Activated CD8-positive, alpha-beta memory T cell treated with anti-CD3 and anti-CD28 coated beads, Interleukin-2, amount 50 U/mL, for 4 hours (primary cell): ENCODE results near the gene MYCT1.

Source experiments
- DNase-seq: peaks from one replicate; pipeline ENCODE4 v3.0.0-alpha.2; 2020

Gene MYCT1

DNA sequence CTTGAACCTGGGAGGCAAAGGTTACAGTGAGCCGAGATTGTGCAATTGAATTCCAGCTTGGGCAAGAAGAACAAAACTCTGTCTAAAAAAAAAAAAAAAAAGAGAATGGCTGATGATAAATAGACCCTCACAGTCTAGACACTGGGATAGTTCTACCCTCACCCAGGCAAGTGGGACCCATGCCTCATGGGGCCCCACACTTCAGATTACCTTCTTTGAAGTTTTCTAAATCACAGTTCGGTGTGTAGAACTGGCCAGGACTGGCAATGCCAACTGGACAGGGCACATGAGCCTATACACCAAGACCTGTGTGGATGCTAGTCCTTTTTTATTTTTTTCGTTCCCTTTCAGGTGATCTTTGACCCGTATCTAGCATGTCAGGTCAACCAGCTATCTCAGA, 28.6 kb downstream of the MYCT1 start:
- DNase-seq = no peak

DNA sequence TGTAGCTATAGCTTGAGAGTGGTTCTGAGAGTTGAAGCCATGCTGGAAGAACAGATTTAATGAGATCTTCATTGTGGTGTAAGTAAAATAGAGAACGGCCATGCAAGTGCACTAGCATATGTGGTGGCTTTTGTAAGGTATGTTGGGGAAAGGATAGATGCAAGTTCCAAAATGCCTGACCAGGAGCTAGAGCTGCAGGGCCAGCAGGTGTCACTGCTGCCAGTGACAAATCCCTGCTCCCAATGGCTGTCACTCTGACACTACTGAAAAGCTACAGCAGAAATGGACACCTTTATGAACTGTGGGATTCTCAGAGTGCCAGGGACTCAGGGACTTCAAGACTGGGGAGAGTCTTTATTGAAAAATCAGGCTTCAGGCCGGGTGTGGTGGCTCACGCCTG, 29.8 kb downstream of the MYCT1 start:
- no peak for DNase-seq

DNA sequence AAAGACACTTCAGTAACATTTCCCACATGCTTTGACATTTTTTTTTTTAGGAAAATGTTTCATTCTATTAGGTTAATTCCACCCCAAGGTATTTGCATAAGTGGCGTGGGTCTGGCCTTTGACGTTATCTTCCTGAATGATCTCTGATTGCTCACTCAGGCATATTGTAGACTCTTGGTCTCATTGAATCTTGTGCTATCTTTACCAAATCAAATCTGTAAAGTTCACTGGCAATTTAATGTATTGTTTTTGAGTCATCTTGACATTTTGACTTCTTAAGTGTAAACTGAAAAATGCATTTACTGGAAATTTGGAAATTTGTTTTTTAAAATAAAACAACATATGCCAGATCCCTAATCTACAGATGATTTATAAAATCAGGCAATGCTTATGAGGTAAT, 36.9 kb downstream of the MYCT1 start:
- no peak for DNase-seq

DNA sequence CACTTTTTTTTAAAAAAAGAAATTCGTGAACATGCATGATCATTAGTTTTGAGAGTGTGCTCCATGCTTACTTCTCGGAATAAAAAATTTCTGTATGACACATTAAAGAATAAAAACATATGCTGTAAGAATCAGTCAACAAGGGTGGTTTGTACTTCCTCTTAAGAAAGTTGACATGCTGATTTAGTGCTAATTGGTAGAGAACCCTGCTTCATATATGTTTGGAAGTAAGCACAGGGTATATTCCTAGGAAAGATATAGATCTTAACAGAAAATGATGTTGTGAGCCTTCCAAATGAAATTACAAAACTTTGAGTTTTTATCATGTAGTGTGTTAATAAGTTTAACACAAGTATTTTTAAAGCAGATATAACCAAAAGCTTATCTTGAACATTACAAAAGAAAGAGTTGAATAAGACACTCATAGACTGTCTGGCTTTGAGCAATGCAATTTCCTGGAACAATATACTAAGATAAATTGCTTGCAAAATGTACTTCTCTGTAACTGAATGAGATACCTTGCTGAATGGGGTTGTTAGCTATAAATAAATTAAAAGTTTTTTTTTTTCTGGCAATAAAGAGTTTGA, 39.1 kb downstream of the MYCT1 start:
- DNase-seq = no peak

DNA sequence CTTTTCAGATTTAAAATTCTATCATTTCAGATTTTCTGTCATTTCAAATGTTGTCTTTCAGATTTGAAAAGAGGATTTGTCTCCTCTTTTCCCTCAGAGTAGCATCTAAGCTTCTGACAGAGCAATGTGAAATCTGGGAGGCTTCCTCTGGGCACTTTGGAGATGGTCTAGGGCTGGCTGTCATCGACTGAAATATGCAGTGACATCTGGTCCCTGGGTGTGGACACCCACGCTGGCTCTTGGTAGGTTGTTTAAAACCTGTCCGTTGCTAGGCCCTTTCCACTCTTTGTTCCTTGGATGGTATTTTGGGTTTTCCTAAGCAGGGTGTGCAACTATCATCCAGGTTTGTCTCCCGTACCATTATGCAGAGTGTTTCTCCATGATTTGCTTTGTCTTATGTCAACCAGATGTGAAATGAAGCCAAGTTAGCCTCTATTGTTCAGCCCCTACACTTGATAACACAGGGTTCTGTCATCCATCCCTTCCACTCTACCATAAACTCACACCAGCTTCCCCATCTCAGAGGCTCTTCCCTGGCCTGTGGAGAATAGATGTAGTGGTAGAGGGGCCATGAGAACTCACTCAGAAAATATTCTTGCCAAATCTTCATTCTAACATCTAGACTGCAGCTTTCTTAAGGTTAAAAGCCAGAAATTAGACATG, 47.9 kb downstream of the MYCT1 start:
- no peak for DNase-seq

DNA sequence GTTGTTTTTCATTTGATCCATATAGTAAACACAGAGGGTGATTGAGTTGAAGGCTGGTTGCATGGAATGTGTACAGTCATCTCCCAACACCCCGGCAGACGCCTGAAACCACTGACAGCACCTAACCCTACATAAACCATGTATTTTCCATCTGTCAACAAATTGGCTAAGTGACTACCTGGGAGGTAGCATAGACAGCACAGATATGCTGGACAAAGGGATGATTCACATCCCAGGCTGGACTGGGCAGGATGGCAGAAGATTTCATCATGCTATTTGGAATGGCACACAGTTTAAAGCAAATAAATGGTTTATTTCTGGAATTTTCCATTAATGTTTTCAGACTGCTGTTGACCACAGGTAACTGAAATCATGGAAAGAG, 48.5 kb downstream of the MYCT1 start:
- DNase-seq = no peak

DNA sequence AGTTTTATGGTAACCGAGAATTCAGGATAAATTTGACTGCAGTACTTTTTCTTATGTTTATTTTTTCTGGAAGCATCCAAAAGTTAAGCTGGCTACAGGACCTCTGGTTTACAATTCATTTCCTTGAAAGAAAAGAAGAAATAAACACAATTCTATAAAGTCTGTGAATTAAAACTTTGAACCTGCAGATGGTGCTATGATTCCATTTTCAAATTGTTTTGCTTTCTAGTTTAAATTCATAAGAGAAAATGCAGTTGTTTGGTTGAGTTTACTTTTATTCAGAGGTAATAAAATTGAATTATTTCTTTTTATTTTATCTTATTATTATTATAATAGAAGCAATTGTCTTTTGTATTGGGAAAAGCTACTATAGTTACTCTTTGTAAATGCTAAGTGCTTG, 51.1 kb downstream of the MYCT1 start:
- DNase-seq = no peak

DNA sequence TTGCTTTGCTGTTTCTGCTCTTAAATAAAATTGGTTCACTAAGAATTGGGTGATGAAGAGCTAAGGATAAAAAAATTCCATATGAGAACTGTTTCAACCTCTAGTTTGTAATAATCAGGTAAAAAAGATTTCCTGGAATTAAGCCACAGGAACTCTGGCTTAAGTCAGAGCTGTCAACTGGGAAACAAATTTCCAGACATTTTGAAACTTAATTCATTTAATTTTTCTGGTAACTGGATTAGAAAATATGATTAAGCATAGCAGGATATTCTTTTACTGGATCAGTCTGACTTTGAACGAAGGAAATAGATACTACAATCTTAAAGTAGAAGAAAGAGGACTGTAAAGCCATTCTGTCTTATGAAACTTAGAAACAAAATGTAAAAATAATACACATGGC, 51.6 kb downstream of the MYCT1 start:
- DNase-seq = no peak

DNA sequence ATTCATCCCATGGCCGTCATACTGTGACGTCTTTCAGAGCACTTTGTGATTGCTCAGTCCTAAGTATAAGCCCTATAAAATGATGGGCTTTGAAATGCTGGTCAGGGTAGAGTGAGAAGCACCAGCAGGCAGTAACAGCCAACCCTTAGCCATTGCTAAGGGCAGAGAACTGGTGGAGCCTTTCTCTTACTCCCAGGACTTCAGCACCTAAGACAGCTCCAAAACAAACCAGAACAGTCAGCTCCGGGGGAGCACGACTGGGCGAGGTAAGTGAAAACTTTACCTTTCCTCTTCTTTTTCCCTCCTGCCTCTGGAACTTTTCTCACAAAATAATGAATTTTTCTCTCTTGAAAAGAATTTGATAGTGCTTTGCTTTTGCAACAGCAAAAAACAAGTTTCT, 53.0 kb downstream of the MYCT1 start, which contains the start of gene VIP:
VIP (plus strand) TSS at position 104 of the 400 bp plus-strand sequence. CDS start 1,381 bp downstream, outside the sequence.
- DNase-seq = no peak

DNA sequence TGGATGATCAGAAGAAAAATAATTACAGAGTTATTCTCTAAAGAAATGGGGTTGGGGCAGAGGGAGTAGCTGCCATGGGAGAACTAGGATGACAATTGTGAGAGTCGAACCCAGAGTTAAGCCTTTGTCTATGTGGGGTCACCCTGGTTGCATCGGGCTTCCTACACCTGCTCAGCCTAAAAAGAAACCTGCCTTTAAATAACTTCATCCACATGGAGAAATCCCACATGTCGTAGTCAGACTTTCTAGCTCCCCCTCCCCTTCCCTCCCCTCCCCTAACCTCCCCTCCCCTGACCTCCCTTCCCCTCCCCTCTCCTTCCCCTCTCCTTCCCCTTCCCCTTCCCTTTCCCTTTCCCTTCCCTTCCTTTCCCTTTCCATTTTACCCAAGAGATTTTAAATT, 67.6 kb downstream of the MYCT1 start:
- DNase-seq = no peak

DNA sequence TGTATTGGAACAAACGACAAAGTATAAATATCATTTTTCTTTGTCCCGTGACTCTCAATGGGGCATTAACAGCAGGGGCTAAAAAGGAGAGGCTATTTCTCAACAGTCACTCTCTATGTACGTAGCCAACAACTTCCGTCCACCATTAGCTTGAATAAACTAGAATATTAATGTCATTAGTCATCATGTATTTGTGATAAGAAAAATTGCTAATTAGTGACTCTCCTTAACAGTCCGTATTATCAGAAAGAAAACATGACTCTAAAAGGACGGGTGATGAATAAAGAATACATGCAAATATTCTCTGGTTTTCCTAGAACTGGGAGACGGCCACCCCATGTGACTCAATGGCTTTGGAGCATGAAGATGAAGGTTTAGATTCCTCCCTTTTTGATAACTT, 71.5 kb downstream of the MYCT1 start:
- no peak for DNase-seq

DNA sequence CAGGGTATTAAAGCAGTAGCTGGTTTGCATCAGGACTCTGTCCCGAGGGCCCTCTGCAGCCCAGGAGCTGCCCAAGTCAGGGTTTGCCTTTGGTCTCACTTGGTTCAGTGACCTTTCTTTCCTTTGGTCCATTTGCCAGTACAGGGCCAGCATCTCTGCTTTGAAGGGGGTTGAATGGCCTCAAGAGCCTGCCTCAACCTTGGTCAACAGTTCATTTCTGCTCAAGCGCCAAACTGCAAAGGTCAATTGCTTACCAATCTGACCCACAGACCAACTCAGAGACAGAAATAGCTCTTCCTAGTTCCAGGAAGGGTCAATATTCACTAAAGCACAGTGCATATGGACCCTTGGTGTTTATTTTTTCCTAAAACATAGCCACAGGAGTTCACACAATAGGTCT, 72.3 kb downstream of the MYCT1 start:
- DNase-seq = no peak

DNA sequence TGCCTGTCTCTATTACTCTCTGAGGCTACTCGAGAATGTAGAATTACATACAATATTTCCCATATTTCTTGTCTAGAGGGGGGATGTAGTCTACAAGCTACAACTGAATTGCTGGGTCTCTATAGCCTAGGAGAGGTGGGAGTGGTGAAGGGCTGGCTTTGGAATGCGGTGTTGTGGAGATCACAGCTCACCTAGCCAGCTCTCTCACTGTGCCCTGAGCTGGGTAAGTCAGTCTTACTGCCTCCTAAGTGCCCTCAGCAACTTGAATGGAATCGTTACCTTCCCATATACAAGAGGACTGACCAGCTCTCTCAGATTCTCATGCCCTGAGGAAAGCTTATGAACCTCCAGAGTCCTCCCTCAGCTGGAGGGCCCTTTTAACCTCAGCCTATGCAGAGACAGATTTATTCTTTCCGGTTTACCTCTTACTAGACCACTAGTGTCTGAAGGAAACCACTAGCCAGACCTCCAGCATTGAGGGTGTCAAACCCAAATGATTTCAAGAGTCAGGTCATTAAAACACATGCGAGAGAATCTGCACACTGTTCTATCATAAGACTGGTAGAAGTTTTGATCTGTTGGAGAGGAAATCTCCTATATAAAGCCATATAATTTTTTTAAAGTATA, 73.5 kb downstream of the MYCT1 start:
- DNase-seq = no peak
